Body of pancreas (tissue), 4 donors: ENCODE data around the gene MTA1.

Experiments used
- POLR2A ChIP-seq, 3 donors: fragments of 450-650 bp; IDR thresholded peaks; one replicate each; pipeline ENCODE4 v1.6.1; 2016; ENCODE audit warnings: antibody characterized with exemption in 3 of 3, mild to moderate bottlenecking in 2 of 3
- TF ChIP-seq, protein P1 (sequence below), 7 experiments: fragments of 450-650 bp in 4 of 7; fragments of 200-600 bp in 3 of 7; sonication (generic) in 3 of 7; IDR thresholded peaks; one replicate each; pipeline ENCODE4 v1.5.1; 2016 to 2019; ENCODE audit warnings: antibody characterized with exemption in 7 of 7

DNA sequence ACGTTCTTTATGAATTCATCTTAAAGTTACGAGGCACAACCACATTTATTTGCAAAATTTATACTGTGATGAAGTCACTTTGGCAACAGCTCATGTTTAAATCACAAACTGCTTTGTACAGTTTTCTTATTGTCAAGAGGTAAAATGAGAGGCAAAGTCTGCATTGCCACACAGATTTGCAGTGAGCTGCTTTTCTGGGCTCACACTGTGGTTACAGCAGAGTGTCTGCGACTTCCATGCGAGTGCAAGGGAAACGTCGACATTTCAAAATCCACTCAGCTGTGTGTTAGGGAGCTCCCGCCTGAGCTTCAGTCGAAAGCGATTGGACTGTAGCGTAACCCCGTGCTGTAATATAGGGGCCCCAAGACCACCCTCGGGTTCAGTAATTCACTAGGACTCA lies 13.0 kb downstream of the MTA1 start:
- TF ChIP-seq POLR2A (IDR thresholded peaks at IDR 0.05), result no peak
- TF ChIP-seq, protein P1, sequence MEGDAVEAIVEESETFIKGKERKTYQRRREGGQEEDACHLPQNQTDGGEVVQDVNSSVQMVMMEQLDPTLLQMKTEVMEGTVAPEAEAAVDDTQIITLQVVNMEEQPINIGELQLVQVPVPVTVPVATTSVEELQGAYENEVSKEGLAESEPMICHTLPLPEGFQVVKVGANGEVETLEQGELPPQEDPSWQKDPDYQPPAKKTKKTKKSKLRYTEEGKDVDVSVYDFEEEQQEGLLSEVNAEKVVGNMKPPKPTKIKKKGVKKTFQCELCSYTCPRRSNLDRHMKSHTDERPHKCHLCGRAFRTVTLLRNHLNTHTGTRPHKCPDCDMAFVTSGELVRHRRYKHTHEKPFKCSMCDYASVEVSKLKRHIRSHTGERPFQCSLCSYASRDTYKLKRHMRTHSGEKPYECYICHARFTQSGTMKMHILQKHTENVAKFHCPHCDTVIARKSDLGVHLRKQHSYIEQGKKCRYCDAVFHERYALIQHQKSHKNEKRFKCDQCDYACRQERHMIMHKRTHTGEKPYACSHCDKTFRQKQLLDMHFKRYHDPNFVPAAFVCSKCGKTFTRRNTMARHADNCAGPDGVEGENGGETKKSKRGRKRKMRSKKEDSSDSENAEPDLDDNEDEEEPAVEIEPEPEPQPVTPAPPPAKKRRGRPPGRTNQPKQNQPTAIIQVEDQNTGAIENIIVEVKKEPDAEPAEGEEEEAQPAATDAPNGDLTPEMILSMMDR (IDR thresholded peaks at IDR 0.05), result no peak
